K562 (cell line): Measurements from ENCODE around the gene ITPK1. TPM values are rescaled to one million over a fixed set of nuclear protein-coding genes. Genes with fewer than 3 reads are reported as not detected.

ENCODE experiments used
- ATAC-seq: fragments of 200-7000 bp; cut with Tn5 transposase; 3 replicates; pipeline ENCODE4 v1.9.1; 2020; ENCODE audit warnings: moderate library complexity
- BruUV-seq: library from RNA; stranded (reverse); fragments of 400-500 nt; replicated peaks from 2 replicates; lab custom pipeline; 2021; lab: Mats Ljungman, UMichigan
- CTCF ChIA-PET: fragments of 300-600 bp; formaldehyde crosslinking; extraction: SDS; loops from one replicate; lab custom pipeline; 2021; ENCODE audit warnings: low intra/inter-chr PET ratio; lab: Yijun Ruan, JAX
- POLR2A ChIA-PET: fragments of 300-600, 350-650 bp; sonication (Branson Sonifier 250); formaldehyde crosslinking; extraction: SDS; loops from one replicate; lab custom pipeline; 2021; ENCODE audit warnings: antibody characterized with exemption, inconsistent platforms; lab: Yijun Ruan, JAX
- DNase-seq, 4 experiments: peaks; one replicate each; pipeline versions ENCODE4 v3.0.0 to v3.0.0-alpha.2; 2011 to 2018; ENCODE audit warnings: low spot score in 3 of 4, mixed read lengths in 3 of 4; ENCODE audit errors: extremely low read depth in 1 of 4
- FAIRE-seq: peaks from 2 replicates; lab custom pipeline; 2011; peaks lifted over from hg19 to GRCh38; lab: Jason Lieb, UNC
- H2AFZ ChIP-seq: 2 replicates; pipeline ENCODE4 v1.6.0; 2011; ENCODE audit warnings: low read depth, low read length, control low read depth, inconsistent platforms
- H3K27ac ChIP-seq: fragments of 200-600 bp; 3 replicates; pipeline ENCODE4 v1.8.0; 2011; ENCODE audit warnings: low read depth, mild to moderate bottlenecking, control low read depth, inconsistent platforms, low read length, moderate library complexity, mixed read lengths; ENCODE audit errors: extremely low read depth
- H3K27me3 ChIP-seq, 2 experiments: fragments of 300-600 bp in 1 of 2; 2 replicates in 1 of 2; 3 replicates in 1 of 2; pipeline versions ENCODE4 v1.6.0 to v1.8.0; 2011; ENCODE audit warnings: inconsistent platforms in 2 of 2, low read length in 2 of 2, mild to moderate bottlenecking in 1 of 2, mixed read lengths in 1 of 2, moderate library complexity in 1 of 2; ENCODE audit not compliant: control insufficient read depth in 2 of 2, insufficient read depth in 2 of 2
- H3K36me3 ChIP-seq: fragments of 300-600 bp; 3 replicates; pipeline ENCODE4 v1.8.0; 2011; ENCODE audit warnings: mild to moderate bottlenecking, low read length, inconsistent platforms; ENCODE audit not compliant: control insufficient read depth, insufficient read depth
- H3K4me1 ChIP-seq, 2 experiments: fragments of 200-600 bp in 1 of 2; replicated peaks in 1 of 2; 2 replicates in 1 of 2; 3 replicates in 1 of 2; pipeline versions ENCODE4 v1.5.1 to v1.8.0; 2011; ENCODE audit warnings: inconsistent platforms in 2 of 2, low read length in 2 of 2, mild to moderate bottlenecking in 1 of 2, mixed read lengths in 1 of 2, moderate library complexity in 1 of 2; ENCODE audit not compliant: control insufficient read depth in 2 of 2, insufficient read depth in 2 of 2
- H3K4me2 ChIP-seq: 2 replicates; pipeline ENCODE4 v1.6.1; 2011; ENCODE audit warnings: low read length, control low read depth, inconsistent platforms, mixed read lengths; ENCODE audit not compliant: insufficient read depth
- H3K4me3 ChIP-seq: fragments of 200-600 bp; sonication (generic), shearing (Covaris generic); 2 replicates; pipeline ENCODE4 v1.5.1; 2016; ENCODE audit warnings: control low read depth, inconsistent platforms
- H3K79me2 ChIP-seq: fragments of 200-600 bp; 3 replicates; pipeline ENCODE4 v1.8.0; 2011; ENCODE audit warnings: low read length, inconsistent platforms; ENCODE audit not compliant: control insufficient read depth, insufficient read depth
- H3K9ac ChIP-seq, 2 experiments: 2 replicates each; pipeline versions ENCODE4 v1.6.0 to v1.6.1; 2011; ENCODE audit warnings: low read depth in 2 of 2, low read length in 2 of 2, control low read depth in 1 of 2, inconsistent platforms in 1 of 2, mild to moderate bottlenecking in 1 of 2, mixed read lengths in 1 of 2; ENCODE audit not compliant: insufficient read depth in 1 of 2
- H3K9me1 ChIP-seq: one replicate; pipeline ENCODE4 v1.6.0; 2011; ENCODE audit warnings: inconsistent platforms, mild to moderate bottlenecking, low read length, moderate library complexity; ENCODE audit not compliant: control insufficient read depth, insufficient read depth
- H3K9me3 ChIP-seq: replicated peaks from 2 replicates; pipeline ENCODE4 v1.5.1; 2011; ENCODE audit warnings: low read depth, low read length, inconsistent platforms; ENCODE audit not compliant: control insufficient read depth, insufficient read depth
- H4K20me1 ChIP-seq: replicated peaks from 2 replicates; pipeline ENCODE4 v1.6.1; 2011; ENCODE audit warnings: low read length, inconsistent platforms, mixed read lengths; ENCODE audit not compliant: control insufficient read depth, insufficient read depth
- ARID2 ChIP-seq: fragments of 450-650 bp; IDR thresholded peaks from 2 replicates; pipeline ENCODE4 v1.6.1; 2017; ENCODE audit warnings: antibody characterized with exemption, mild to moderate bottlenecking
- E2F3 ChIP-seq: fragments of 250-450 bp; sonication (Bioruptor Pico); IDR thresholded peaks from 2 replicates; pipeline ENCODE4 v1.4.0; 2020; ENCODE audit warnings: mild to moderate bottlenecking
- POLR2H ChIP-seq: IDR thresholded peaks from 2 replicates; pipeline ENCODE4 v1.6.1; 2016; ENCODE audit warnings: missing genetic modification characterization, low read depth, mild to moderate bottlenecking, control low read depth, missing compliant biosample characterization, moderate library complexity
- SFPQ ChIP-seq: fragments of 200-400 bp; formaldehyde crosslinking; IDR thresholded peaks from 2 replicates; pipeline ENCODE4 v1.6.1; 2017; ENCODE audit warnings: mild to moderate bottlenecking, low read depth, low read length, moderate library complexity
- USF2 ChIP-seq: sonication (generic); formaldehyde crosslinking; IDR thresholded peaks from 2 replicates; pipeline ENCODE4 v1.5.0; 2020; ENCODE audit warnings: missing genetic modification reagents
- ZFP36 ChIP-seq: fragments of 150-350 bp; IDR thresholded peaks from 2 replicates; pipeline ENCODE4 v1.6.1; 2018; ENCODE audit warnings: low read length, low read depth; ENCODE audit not compliant: partially characterized antibody
- ZNF3 ChIP-seq: fragments of 250-450 bp; sonication (Bioruptor Pico); IDR thresholded peaks from 2 replicates; pipeline ENCODE4 v1.5.0; 2021; ENCODE audit warnings: mild to moderate bottlenecking, moderate library complexity
- ZNF311 ChIP-seq: fragments of 250-450 bp; sonication (Bioruptor Pico); IDR thresholded peaks from 2 replicates; pipeline ENCODE4 v1.4.0; 2020; ENCODE audit warnings: mild to moderate bottlenecking, moderate library complexity
- ZNF347 ChIP-seq: fragments of 450-650 bp; formaldehyde crosslinking; IDR thresholded peaks from 2 replicates; pipeline ENCODE4 v1.4.0; 2020; ENCODE audit warnings: low read depth, mild to moderate bottlenecking, moderate library complexity
- ZNF77 ChIP-seq: fragments of 250-450 bp; sonication (Bioruptor Pico); IDR thresholded peaks from 2 replicates; pipeline ENCODE4 v1.5.0; 2020
- WGBS: fragments of 100-300 bp; shearing (Covaris generic); methylation state at CpG from one replicate; pipeline ENCODE4 v1.1.6; 2016; ENCODE audit warnings: low coverage, mixed read lengths; ENCODE audit not compliant: insufficient coverage; ENCODE audit errors: missing lambda C conversion rate; 5-methylcytosine and 5-hydroxymethylcytosine counted together
- in situ Hi-C: fragments of 300-500 bp; cut with MboI; formaldehyde crosslinking; loops from 4 replicates; pipeline ENCODE4 v1.15.0; 2018; ENCODE audit warnings: inconsistent platforms, mixed read lengths
- intact Hi-C: fragments of 100-400 bp; cut with micrococcal nuclease; formaldehyde crosslinking; loops from 2 replicates; pipeline ENCODE4 v1.14.2; 2022
- polyA plus RNA-seq, 8 experiments: library from polyadenylated mRNA; depleted of rRNA in 4 of 8; stranded (reverse) in 5 of 8; unstranded in 3 of 8; fragments of >200 nt; fragmentation: Nextera tagmentation in 2 of 8; fragmentation: Illumina TruSeq in 1 of 8; extraction: Ambion mirVana in 2 of 8; extraction: Trizol in 1 of 8; gene quantifications; 2 replicates each; pipeline versions ENCODE4 v1.2.1 to v1.2.3, GENCODE V29; 2011 to 2014; ENCODE audit warnings: inconsistent platforms in 1 of 8, missing spikeins in 1 of 8
- total RNA-seq, 7 experiments: library from RNA; depleted of rRNA in 6 of 7; stranded (reverse); fragments of >200 nt in 6 of 7; fragmentation: Illumina TruSeq in 2 of 7; extraction: Trizol in 2 of 7; gene quantifications; 2 replicates each; pipeline versions ENCODE4 v1.2.1 to v1.2.3, GENCODE V29; 2011 to 2021; ENCODE audit warnings: low replicate concordance in 1 of 7

Gene ITPK1
- total and polyA plus RNA-seq, 9 of the 15 experiments (the other 6 are each of a cell fraction or from before 2014, with no cell fraction given) = 1.2 to 39.2 (median 23.0) TPM

GRCh38 chr14:93055651-93056115 lies 60.0 kb downstream of the ITPK1 start:
- POLR2A ChIA-PET = no interaction called here
- no peak for ATAC-seq
- Histone ChIP-seq H3K79me2 (no peaks in the 10 kb centered on the region), H2AFZ (no peak overlapping the region), H3K9me1 (no peaks in the 10 kb centered on the region), H3K27me3 (no peaks in the 10 kb centered on the region), H3K9ac (no peak overlapping the region), H3K4me1 (peaks cover 0 to 6% of the 10 kb centered on the region in 2 experiments; a peak in 2 of 5 replicates), H4K20me1 (peaks cover 4% of the 10 kb centered on the region; the same call in 1 of the 2 replicates), H3K27ac (no peak overlapping the region), H3K4me2 (no peak overlapping the region)
- in situ Hi-C loops = no loop called here
- TF ChIP-seq ZNF347 (CRISPR knock-in tag) (no peak), ZFP36 (peak; percentile 67), ARID2 (no peak)
- TF ChIP-seq, all 486 proteins: peak for 1
- CTCF ChIA-PET = no interaction called here
- WGBS = 90% methylated on average over 6 of the region's 9 CpGs
- H3K9me3 ChIP-seq = no peaks in the 10 kb centered on the region
- H3K36me3 ChIP-seq = no peaks in the 10 kb centered on the region
- no peak for DNase-seq
- no peak for FAIRE-seq
- intact Hi-C loops = no loop called here
- no peak overlapping the region for H3K4me3 ChIP-seq
- BruUV-seq = no TSS peak

GRCh38 chr14:93054876-93055275 lies 60.8 kb downstream of the ITPK1 start:
- in situ Hi-C loops (no loop called here), intact Hi-C loops (no loop called here)
- DNase-seq (no peak), ATAC-seq (no peak), FAIRE-seq (no peak)
- 83% methylated on average over 7 of the region's 7 CpGs for WGBS
- Histone ChIP-seq H3K9me3 (no peaks in the 10 kb centered on the region), H3K9ac (no peak overlapping the region), H3K79me2 (no peaks in the 10 kb centered on the region), H3K4me2 (no peak overlapping the region), H3K4me3 (no peak overlapping the region), H3K27ac (no peak overlapping the region), H3K9me1 (no peaks in the 10 kb centered on the region), H2AFZ (no peak overlapping the region), H4K20me1 (peaks cover 4% of the 10 kb centered on the region; the same call in 1 of the 2 replicates), H3K27me3 (no peaks in the 10 kb centered on the region), H3K4me1 (peaks cover 0 to 3% of the 10 kb centered on the region in 2 experiments; a peak in 2 of 5 replicates), H3K36me3 (no peaks in the 10 kb centered on the region)
- no TSS peak for BruUV-seq
- ChIA-PET POLR2A (interaction anchor here (0.7 kb wide), 1 partner anchor 21 kb away, joined by 3 read pairs; no protein-coding TSS in a partner anchor), CTCF (no interaction called here)
- TF ChIP-seq ZNF311 (CRISPR knock-in tag) (no peak), SFPQ (no peak), E2F3 (CRISPR knock-in tag) (no peak), POLR2H (no peak), ZNF3 (no peak), USF2 (no peak), ZNF77 (no peak)
